Measurements from ENCODE around the gene CLIP1.
"Not testable (repeated sequence)": the region's sequence is repeated elsewhere in the genome, so short reads cannot be mapped to it uniquely, and the experiment has no call there.

DNA sequence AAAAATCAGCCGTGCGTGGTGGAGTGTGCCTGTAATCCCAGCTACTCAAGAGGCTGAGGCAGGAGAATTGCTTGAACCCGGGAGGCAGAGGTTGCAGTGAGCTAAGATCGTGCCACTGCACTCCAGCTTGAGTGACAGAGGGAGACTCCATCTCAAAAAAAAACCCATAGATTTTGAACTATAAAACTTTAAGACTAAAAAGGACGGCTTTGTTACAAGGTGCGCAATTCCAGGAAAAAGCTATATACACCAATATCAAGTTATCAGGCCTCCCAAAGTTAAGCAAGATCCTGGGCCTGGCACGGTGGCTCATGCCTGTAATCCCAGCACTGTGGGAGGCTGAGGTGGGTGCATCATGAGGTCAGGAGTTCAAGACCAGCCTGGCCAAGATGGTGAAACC is 6.8 kb downstream of the CLIP1 start:
- TF ChIP-seq, protein P1, sequence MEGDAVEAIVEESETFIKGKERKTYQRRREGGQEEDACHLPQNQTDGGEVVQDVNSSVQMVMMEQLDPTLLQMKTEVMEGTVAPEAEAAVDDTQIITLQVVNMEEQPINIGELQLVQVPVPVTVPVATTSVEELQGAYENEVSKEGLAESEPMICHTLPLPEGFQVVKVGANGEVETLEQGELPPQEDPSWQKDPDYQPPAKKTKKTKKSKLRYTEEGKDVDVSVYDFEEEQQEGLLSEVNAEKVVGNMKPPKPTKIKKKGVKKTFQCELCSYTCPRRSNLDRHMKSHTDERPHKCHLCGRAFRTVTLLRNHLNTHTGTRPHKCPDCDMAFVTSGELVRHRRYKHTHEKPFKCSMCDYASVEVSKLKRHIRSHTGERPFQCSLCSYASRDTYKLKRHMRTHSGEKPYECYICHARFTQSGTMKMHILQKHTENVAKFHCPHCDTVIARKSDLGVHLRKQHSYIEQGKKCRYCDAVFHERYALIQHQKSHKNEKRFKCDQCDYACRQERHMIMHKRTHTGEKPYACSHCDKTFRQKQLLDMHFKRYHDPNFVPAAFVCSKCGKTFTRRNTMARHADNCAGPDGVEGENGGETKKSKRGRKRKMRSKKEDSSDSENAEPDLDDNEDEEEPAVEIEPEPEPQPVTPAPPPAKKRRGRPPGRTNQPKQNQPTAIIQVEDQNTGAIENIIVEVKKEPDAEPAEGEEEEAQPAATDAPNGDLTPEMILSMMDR (IDR thresholded peaks at IDR 0.05; ENCODE audit: low read depth, low read length): not testable (repeated sequence)
- not testable (repeated sequence) for TF ChIP-seq EZH2phosphoT487 (IDR thresholded peaks at IDR 0.05; ENCODE audit: low read depth)
